Osteocyte (in vitro differentiated cells): ENCODE data around the gene GGN. TPM values are rescaled to one million over a fixed set of nuclear protein-coding genes. Genes with fewer than 3 reads are reported as not detected.
A peak's percentile ranks its signal among the peaks of the same experiment; 100 is the strongest.
"Not testable (repeated sequence)": the region's sequence is repeated elsewhere in the genome, so short reads cannot be mapped to it uniquely, and the experiment has no call there.

Source experiments
- DNase-seq: peaks from one replicate; pipeline ENCODE4 v3.0.0; 2021; ENCODE audit warnings: mixed read lengths; ENCODE audit not compliant: unreplicated experiment; ENCODE audit errors: extremely low spot score
- H3K27ac Mint-ChIP-seq: one replicate; pipeline ENCODE4 v1.8.0; 2021; ENCODE audit warnings: mild to moderate bottlenecking, mixed read lengths; ENCODE audit not compliant: unreplicated experiment
- H3K27me3 Mint-ChIP-seq: one replicate; pipeline ENCODE4 v1.8.0; 2021; ENCODE audit warnings: mixed read lengths; ENCODE audit not compliant: unreplicated experiment
- H3K36me3 Mint-ChIP-seq: one replicate; pipeline ENCODE4 v1.8.0; 2021; ENCODE audit warnings: mixed read lengths; ENCODE audit not compliant: unreplicated experiment
- H3K4me1 Mint-ChIP-seq: one replicate; pipeline ENCODE4 v1.8.0; 2021; ENCODE audit warnings: mixed read lengths; ENCODE audit not compliant: unreplicated experiment
- H3K4me3 Mint-ChIP-seq: one replicate; pipeline ENCODE4 v1.8.0; 2021; ENCODE audit warnings: mild to moderate bottlenecking, moderate library complexity, mixed read lengths; ENCODE audit not compliant: unreplicated experiment
- H3K9me3 Mint-ChIP-seq: one replicate; pipeline ENCODE4 v1.8.0; 2021; ENCODE audit warnings: mixed read lengths; ENCODE audit not compliant: unreplicated experiment
- CTCF ChIP-seq: fragments of 200-600 bp; sonication (generic); IDR thresholded peaks from 2 replicates; pipeline ENCODE4 v1.5.0; 2021; ENCODE audit warnings: antibody characterized with exemption, mild to moderate bottlenecking, moderate library complexity
- total RNA-seq: library from RNA; stranded (reverse); gene quantifications from 2 replicates; pipeline ENCODE4 v1.2.1, GENCODE V29; 2021

Gene GGN
- total RNA-seq, 1 donor from 2014 or later: 2.3 TPM

DNA sequence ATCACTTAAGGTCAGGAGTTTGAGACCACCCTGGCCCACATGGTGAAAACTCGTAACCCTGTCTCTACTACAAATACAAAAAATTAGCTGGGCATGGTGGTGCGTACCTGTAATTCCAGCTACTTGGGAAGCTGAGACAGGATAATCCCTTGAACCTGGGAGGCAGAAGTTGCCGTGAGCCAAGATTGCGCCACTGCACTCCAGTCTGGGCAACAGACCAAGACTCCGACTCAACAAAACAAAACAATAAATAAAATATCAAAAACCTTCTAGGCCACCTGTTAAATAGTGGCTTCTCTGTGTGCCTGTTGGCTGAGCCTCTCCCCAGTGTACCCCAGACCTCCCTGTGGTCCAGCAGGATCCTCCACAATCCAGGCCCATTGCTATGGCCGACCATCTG is 16.8 kb downstream of the GGN start:
- no peak overlapping the region for H3K4me3 Mint-ChIP-seq
- no peaks in the 10 kb centered on the region for H3K36me3 Mint-ChIP-seq
- H3K9me3 Mint-ChIP-seq: no peaks in the 10 kb centered on the region
- no peak overlapping the region for H3K27ac Mint-ChIP-seq
- peaks cover 18% of the 10 kb centered on the region for H3K4me1 Mint-ChIP-seq
- no peak for TF ChIP-seq CTCF
- peaks cover 13% of the 10 kb centered on the region for H3K27me3 Mint-ChIP-seq
- DNase-seq: no peak

- peaks cover 13% of the 10 kb centered on the region for H3K27me3 Mint-ChIP-seq
- no peak overlapping the region for H3K27ac Mint-ChIP-seq
Observed at GRCh38 chr19:38370299-38370698, 17.5 kb downstream of the GGN start.

GRCh38 chr19:38369584-38369983 is 18.2 kb downstream of the GGN start:
- Mint-ChIP-seq H3K4me1 (peaks cover 3% of the 10 kb centered on the region), H3K27ac (no peak overlapping the region), H3K9me3 (no peaks in the 10 kb centered on the region), H3K36me3 (no peaks in the 10 kb centered on the region), H3K4me3 (no peak overlapping the region), H3K27me3 (peaks cover 13% of the 10 kb centered on the region)
- TF ChIP-seq CTCF: no peak
- DNase-seq: no peak

More at GRCh38 chr19:38370299-38370698, 17.5 kb downstream of the GGN start:
- no peak for TF ChIP-seq CTCF
- H3K36me3 Mint-ChIP-seq: no peaks in the 10 kb centered on the region
- peaks cover 10% of the 10 kb centered on the region for H3K4me1 Mint-ChIP-seq
- no peaks in the 10 kb centered on the region for H3K9me3 Mint-ChIP-seq
- no peak for DNase-seq
- no peak overlapping the region for H3K4me3 Mint-ChIP-seq

GRCh38 chr19:38367041-38367440 is 20.8 kb downstream of the GGN start:
- H3K27me3 Mint-ChIP-seq: peaks cover 13% of the 10 kb centered on the region
- no peaks in the 10 kb centered on the region for H3K9me3 Mint-ChIP-seq
- DNase-seq: no peak
- no peak overlapping the region for H3K27ac Mint-ChIP-seq
- no peaks in the 10 kb centered on the region for H3K36me3 Mint-ChIP-seq
- no peak overlapping the region for H3K4me3 Mint-ChIP-seq
- peaks cover 4% of the 10 kb centered on the region for H3K4me1 Mint-ChIP-seq
- no peak for TF ChIP-seq CTCF

GRCh38 chr19:38362946-38363688 is 24.7 kb downstream of the GGN start:
- not testable (repeated sequence) for H3K9me3 Mint-ChIP-seq, H3K36me3 Mint-ChIP-seq, DNase-seq, H3K27ac Mint-ChIP-seq
- peak overlapping the region; percentile 78 for H3K4me3 Mint-ChIP-seq
- peaks cover 26% of the 10 kb centered on the region for H3K27me3 Mint-ChIP-seq
- peaks cover 11% of the 10 kb centered on the region for H3K4me1 Mint-ChIP-seq
